ENCODE measurements around the gene PIK3C3.
"Not testable (repeated sequence)": the region's sequence is repeated elsewhere in the genome, so short reads cannot be mapped to it uniquely, and the experiment has no call there.

Gene PIK3C3

DNA sequence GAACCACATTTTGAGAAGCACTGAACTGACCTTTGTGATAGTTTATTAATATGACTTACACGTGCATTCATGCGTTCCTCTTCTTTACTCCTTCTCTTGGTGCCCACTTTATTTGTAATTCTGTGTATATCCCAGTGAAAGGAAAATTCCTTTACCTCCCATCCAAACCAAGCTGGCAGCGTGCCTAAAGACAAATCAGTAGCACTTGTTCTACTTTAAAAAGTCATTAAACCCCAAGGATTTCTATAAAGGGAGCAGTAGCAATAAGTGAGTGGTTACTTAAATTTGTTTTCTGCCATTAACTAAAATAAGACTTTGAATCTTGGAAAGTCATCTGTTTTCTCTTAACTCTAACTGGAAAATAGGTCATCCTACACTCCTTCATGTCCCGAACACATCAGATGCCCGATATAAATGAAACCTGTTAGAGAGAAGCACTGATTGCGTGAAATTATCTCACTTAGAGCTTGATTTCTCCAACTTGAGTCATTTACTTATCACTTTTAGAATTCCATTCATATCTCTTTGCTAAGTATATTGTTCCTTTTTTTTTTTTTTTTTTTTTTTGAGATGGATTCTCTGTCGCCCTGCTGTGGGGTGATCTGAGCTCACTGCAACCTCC lies 10.7 kb downstream of the PIK3C3 start:
- DNase-seq (ENCODE audit: low read depth, low spot score), result no peak

DNA sequence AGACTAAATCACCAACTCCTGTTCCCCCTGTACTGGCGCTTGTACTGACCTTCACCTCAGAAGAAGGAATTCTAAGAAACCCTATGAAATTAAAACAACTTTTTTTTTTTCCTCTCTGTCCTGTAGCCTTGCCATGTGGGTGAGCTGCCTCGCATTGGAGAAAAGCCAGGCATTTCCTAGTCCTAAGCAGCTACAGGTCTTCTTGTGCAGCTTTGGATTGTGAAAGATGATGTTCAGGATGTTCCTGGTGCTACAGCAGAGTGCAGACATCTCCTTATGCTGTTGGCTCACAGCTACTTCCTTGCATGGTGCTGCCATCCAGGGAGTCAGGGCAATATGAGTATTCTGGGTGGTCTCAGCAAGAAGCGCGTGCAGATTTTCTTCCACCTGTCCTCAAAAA lies 11.9 kb downstream of the PIK3C3 start:
- DNase-seq (ENCODE audit: low read depth, low spot score), result no peak

DNA sequence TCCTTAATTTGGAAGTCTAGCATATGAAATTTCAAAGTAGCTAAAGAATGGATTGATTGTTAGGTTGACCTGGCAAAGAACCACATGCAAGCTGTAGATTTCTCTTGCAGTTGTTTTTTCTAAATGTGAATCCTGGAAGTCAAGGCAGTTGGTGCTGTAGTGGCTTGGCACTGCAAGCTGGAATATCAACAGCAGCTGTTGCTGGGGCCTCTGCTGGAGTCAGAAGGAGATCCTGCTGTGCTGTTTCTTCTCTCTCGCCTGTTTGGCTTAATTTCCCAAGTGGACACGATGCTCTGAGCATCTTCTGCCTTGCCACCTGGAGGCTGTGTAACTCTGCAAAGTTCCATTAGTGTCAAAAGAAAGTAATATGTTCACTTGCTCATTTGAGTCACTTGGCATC lies 12.6 kb downstream of the PIK3C3 start:
- no peak for DNase-seq (ENCODE audit: low read depth, low spot score)

DNA sequence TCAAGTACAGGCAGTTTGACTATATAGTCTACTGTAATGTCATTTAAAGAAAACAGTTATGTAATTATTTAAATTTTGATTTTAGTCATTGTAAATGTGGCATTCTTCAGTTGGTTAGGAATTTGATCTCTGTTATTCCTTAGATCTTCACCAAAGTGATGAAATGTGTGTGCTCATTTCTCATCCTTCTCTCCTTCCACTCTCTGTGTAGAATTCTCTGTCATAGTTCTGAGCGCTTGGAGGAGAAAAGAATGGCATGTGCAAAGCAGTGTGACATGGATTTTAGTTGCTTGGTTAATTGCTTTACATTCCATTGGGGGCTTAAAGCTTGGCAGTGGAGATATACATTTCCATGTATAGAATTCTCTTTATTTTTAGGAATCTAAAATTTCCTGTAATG lies 14.8 kb downstream of the PIK3C3 start:
- DNase-seq (ENCODE audit: low read depth, low spot score), result no peak

DNA sequence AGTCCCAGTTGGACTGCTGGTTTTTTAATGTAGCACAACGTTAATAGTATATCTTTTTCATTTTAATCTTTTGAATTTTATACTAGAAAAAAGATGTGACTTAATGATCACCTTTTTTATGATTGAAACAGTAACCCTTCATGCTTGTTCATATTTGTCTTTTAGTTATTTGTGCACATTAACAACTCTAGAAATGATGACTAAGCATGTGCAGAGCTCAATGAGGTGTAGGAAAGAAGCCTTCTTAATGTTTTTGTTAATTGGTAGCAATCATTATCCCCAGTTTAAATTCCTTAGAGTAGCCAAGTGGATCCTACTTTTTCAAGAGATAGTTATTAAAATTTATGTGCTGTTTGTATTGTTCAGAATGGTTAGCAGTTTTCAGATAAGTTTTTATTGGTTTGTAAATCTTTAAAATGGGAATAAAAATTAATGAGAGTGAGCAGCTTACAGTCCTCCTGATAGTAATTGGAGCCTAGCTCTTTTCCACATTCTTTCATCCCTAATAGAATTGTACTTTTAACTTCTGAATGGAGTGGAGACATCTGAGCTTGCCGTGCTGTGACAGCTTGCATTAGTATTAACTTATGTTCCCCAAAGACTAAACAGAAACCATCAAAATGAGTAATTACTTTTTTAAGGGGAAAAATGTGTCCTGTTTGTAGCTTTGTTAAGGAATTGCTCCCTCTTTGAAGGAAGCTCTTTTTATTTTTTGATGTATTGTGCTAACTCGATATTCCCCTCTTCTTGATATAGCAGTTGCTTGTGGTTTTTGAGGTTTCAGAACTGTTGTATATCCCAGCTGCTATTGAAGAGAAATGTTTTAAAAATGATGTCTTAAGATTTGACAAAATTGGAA lies 17.3 kb downstream of the PIK3C3 start:
- DNase-seq (ENCODE audit: low read depth, low spot score), result no peak

DNA sequence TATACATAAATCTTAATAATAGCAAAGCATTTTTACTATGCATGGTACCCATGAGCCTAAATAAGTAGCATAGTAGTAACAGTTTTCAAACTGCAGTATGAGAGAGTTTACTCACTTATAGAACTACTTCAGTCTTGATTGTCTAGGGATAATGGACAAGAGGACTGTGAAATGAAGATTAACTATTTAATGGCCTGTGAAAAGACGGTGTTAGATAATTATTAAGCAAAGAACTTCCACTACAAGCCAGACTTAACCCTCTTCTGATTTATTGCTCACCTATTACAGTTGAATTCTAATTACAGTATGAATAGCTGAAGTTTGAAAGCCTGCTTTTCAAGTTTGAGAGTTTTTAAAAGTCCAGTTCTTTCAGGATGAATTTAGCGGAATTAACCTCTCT lies 18.9 kb downstream of the PIK3C3 start:
- DNase-seq (ENCODE audit: low read depth, low spot score), result no peak

DNA sequence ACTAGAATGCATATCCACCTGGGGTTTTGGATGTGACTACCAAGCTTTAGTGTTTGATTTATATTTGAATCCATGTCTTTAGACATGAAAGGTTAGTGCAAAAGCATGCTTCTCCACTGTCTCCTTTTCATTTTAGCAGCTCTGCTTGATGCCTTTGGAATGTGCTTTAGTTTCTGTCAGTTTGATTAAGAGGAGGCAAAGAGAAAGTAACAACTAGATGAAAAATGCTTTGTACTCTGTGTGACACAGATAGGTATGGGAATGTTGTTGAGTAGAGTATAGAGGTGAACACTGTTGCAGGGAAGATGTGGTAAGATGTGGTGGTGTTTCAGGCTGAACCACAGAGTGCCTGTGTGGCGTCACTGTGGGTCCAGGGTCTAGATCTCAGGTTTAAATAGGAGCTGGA lies 19.8 kb downstream of the PIK3C3 start:
- DNase-seq (ENCODE audit: low read depth, low spot score), result no peak

DNA sequence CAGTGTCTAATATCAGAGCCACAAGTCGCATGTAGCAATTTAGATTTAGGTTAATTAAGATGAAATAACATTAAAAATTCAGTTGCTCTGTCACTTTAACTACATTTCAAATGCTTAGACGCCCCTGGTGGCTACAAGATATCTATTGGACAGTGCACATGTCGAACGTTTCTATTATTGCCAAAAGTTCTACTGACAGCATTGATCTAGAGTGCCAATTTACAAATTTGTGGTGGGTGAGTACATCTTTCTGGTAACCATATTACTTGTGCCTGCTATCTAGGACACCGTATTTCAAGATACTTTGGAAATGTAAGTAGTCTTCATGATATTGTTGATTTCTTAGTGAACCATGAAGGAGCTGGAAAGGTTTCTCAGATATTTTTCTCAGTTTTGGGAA lies 20.2 kb downstream of the PIK3C3 start:
- DNase-seq (ENCODE audit: low read depth, low spot score), result no peak

DNA sequence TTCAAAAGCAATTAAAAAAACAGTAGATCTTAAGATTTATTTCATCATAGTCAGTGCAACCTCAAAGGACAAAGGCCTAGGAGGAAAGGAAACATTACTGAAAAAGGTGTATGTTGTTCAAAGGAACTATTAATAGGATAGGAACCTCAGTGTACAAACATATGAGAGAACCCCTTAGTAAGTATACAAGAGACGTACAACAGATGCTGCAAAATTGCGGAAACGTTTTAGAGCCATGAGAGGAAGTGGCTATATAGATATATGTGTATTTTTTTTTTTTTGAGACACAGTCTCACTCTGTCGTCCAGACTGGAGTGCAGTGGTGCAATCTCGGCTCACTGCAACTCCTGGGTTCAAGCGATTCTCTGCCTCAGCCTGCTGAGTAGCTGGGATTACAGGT lies 22.2 kb downstream of the PIK3C3 start:
- DNase-seq (ENCODE audit: low read depth, low spot score), result no peak

DNA sequence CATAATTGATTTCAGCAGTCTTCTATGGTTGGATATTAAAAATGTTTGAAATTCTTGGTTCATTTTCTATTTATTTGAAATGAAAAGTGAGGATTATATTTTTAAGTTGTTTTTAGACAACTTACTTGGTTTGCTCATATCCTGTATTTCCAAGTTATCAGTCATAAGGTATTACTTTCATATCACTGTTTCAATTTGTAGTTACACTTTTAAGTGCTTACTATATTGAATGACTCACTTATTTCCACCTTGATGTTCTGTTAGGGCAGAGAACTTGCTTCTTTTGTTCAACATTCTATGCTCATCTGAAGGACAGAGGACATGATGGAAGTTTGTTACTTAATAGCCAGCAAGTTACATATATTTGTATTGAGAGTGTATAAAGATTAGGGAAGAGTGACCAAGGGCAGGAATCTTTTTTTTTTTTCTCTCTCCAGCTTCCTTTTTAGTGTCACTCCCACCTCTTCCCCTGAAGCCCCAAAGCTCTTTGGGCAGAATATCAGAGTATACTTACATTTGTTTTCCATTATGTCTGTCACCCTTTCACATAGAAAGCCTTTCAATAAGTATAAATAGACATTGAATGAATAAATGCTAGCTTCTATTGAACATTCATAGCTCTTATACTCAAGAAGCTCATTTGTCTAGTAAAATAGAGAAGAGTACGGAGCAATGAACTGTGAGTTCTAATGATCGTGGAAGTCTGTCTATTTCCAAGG lies 28.1 kb downstream of the PIK3C3 start:
- no peak for DNase-seq (ENCODE audit: low read depth, low spot score)

DNA sequence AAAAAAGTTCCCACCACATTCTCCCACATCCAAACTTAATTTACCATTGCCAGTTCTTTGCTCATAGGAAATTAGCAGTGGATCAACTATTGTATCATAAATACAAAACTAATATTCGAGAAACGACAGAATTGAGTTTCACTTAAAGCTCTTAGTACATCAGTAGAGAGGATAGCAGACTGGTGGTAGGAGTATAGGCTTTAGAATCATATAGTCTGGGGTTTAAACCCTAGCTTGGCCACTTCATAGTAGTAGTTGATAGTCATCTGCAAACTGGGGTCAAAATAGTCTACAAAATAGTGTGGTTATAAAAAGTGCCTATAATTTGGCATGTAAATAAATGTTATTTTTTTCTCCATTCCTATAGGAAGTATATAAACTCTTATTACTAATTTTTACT lies 30.9 kb downstream of the PIK3C3 start:
- DNase-seq (ENCODE audit: low read depth, low spot score), result no peak

DNA sequence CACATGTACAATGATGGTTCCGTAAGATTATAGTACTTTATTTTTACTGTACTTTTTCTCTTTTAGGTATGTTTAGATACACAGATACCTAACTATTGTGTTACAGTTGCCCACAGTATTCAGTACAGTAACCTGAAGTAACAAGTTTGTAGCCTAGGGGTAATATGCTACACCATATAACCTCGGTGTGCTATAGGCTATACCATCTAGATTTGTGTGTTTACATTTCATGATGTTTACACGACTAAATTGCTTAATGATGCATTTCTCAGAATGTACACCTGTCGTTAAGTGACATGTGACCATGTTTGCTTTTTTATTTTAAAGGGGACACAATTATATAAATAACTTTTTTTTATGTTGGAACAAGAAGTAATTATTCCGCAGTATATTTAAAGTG lies 34.5 kb downstream of the PIK3C3 start:
- no peak for DNase-seq (ENCODE audit: low read depth, low spot score)

DNA sequence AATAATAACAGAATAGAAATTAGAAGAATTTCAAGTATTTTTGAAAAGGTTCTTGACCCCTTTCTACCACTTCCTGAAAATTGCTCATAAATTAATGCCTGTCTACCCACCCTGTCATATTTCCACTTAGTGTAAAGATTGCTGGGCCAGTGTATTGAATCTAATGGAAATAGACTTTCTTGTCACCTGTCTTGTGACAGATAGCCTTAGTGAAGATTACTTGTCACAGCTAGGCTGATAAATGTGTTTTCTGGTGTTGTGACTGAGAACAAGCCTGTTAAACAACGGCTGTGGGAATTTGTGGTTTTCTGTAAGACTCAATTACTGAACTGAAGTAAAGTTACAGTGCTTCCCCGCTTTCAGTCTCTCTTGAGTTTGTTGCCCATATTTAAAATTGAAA lies 37.0 kb downstream of the PIK3C3 start:
- DNase-seq (ENCODE audit: low read depth, low spot score), result no peak

DNA sequence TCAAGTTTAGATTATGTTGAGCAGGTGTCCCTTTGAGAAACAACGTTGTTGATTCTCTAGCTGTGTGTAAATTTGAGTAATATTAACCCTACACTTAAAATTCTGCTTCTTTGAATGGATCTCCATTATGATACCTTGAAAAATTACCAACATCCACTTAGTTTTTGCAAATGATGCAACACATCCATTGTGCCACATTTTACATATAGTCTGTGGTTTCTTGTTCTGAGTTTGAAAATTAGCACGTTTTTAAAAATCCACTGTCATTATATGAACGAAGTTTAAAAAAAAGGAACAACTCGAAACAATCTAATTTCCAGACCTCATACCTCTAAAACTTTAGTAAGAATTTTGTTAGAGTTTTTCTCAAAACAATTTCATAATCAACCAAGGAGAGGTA lies 37.7 kb downstream of the PIK3C3 start:
- no peak for DNase-seq (ENCODE audit: low read depth, low spot score)

DNA sequence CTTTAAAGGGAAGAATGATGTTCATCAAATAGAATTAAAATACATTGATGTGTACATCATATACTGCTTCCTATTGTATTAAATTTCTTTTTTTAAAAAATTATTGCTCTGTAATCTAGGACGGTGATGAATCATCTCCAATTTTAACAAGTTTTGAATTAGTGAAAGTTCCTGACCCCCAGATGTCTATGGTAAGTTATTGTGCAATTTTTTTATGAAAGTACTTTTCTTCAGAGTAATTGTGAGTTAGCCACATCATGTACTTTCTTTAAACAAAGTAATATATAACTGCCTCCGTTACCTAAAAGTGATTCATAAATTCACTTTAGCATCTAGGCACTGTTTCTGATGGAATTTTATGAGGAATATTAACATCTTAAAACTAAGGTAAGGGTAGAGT lies 38.1 kb downstream of the PIK3C3 start:
- DNase-seq (ENCODE audit: low read depth, low spot score), result no peak

DNA sequence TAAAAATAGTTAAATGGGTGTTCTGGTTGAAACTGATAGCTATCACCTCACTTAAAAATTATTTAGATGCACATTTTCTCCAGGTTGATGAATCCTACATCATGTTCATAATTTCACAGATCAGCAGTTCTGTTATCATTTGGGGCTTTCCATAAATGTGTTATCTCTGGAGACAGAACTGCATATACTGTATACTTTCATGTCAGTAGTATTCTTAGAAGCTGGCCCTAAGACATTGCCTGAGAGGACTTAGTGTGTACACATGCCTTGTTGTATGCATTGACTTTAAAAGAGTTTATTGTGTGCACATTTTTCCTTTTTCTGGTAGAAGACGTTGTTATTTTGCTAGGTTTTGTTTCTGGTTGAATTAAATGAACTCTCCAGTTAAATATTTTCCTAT lies 41.0 kb downstream of the PIK3C3 start:
- DNase-seq (ENCODE audit: low read depth, low spot score), result no peak

DNA sequence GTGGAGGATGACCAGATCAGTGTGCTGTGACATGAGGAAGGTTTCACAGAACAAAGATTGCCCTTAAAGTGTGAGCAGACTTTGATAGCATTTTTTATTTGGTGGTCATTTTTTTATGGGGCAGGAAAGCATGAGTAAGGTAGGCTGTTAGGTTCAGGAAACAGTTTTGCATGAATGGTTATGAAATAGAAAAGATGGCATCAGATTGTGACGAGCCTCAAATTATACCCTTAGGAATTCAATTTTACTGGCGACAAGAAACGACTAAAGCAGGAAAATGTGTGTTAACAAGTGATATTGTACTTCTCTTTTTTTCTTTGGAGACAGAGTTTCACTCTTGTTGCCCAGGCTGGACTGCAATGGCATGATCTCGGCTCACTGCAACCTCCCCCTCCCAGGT lies 44.7 kb downstream of the PIK3C3 start:
- DNase-seq (ENCODE audit: low read depth, low spot score), result no peak

DNA sequence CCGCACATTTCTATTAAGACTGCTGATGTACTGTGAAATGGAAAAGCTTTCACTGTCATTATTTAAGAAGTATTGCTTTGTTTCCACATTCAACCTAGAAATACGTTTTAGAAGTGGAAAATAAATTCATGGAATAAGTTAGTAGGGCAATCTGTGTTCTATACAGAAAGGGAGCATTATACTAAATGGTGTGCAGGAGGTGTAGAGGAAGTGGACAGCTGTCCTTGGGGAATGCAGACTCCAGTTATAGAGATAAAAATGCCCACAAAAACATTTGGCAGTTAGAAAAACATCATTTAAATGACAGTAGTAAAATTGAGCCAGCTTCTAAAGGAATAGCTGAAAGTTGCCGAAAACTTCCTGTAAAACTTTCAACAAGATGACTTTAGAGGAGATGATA lies 46.8 kb downstream of the PIK3C3 start:
- no peak for DNase-seq (ENCODE audit: low read depth, low spot score)

DNA sequence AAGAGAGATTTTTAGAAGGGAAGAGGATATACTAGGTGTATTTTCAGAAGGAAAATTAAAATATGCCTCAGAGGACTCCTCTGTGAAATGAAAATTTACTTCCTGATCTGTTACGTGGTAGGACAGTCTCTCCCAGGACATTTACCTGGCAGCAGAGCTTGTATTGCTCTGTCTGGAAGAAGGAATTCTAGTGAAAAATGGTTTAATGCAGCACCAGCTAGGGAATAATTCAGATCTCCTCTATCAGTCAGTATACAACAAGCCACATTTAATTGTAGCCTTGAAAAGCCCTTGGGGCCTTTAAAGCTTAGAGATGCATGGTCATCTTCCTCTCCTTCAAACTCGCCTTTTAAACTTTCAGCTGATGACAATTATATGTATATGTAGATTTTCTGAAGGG lies 49.6 kb downstream of the PIK3C3 start:
- DNase-seq (ENCODE audit: low read depth, low spot score), result no peak

DNA sequence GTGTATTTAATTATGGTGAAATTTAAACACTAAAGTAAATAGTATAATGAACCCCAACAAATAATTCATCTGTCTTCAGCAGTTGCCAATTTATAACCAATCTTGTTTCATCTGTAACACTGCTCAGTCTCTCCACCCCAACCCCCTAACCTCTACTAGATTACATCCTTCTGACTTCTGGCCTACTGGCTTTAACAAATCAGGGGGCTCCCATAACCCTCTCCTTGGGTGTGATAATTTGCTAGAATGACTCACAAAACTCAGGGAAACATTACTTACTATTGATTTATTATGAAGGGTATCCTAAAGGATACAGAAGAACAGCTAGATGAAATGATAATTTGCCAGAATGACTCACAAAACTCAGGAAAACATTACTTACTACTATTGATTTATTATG lies 50.7 kb downstream of the PIK3C3 start:
- DNase-seq (ENCODE audit: low read depth, low spot score), result no peak

DNA sequence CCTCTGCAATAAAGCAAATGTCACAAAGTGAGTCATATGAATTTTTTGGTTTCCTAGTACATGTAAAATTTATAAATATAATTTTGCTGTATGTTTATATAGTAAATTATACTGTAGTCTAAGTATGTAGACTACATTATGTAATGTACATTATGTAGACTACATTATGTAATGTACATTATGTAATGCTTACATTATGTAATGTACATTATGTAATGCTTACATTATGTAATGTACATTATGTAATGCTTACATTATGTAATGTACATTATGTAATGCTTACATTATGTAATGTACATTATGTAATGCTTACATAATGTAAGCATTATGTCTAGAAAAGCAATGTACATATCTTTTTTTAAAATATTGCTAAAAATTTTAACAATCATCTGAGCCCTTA lies 54.4 kb downstream of the PIK3C3 start:
- DNase-seq (ENCODE audit: low read depth, low spot score), result not testable (repeated sequence)

DNA sequence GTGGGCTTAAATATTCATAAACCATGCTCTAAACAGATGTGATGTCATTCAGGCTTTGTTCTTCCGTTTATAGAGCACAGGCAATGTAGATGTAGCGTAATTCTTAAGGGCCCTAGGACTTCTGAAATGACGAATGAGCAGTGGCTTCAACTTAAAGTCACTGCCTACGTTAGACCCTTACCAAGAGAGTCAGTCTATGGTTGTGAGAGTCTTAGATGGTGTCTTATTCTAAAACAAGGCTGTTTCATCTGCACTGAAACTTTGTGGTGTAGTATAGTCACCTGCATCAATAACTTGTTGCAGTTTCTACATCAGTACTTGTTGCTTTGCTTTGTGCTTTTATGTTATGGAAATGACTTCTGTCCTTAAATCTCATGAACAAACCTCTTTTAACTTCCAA lies 56.0 kb downstream of the PIK3C3 start:
- DNase-seq (ENCODE audit: low read depth, low spot score), result no peak

DNA sequence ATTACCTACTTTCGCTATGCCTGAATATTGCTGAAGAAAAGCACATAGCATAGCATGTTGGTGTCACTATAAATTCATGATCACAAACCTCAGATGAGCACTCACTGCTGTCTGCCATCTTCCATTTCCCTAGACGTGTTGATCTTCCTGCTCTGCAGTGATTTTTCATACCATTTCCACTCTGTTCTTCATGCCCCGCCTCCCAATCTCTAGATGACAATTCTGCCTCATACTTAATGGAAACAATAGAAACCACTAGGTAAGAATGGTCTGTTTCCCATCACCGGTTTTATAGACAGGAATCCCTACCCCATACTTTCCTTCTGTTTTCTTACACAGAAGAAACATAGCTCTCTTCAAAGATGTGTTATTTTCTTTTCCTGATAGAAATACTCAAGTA lies 63.8 kb downstream of the PIK3C3 start:
- no peak for DNase-seq (ENCODE audit: low read depth, low spot score)
